ENCODE results near the gene TMPRSS9. TPM values are rescaled to one million over a fixed set of nuclear protein-coding genes. Genes with fewer than 3 reads are reported as not detected.

Gene TMPRSS9
- total and polyA plus RNA-seq, 2 of the 13 experiments (the other 11 are each of a cell fraction or from before 2014, with no cell fraction given), result 2.5 to 5.2 TPM

- FAIRE-seq, result no peak
- H3K9ac ChIP-seq (ENCODE audit: insufficient read depth, low read depth, low read length), result peak overlapping the region; percentile 68
- peak overlapping the region; percentile 84 for H3K4me2 ChIP-seq (ENCODE audit: low read depth, low read length)
- no peak overlapping the region for H2AFZ ChIP-seq (ENCODE audit: low read length)
- intact Hi-C loops (cut with micrococcal nuclease; ENCODE audit: unreplicated experiment), result no loop called here
- peaks cover 2% of the 10 kb centered on the region for H3K79me2 ChIP-seq (ENCODE audit: insufficient read depth, low read length)
- POLR2A ChIA-PET, result interaction anchor here (1.0 to 9.0 kb wide), 10 partner anchors 9 to 221 kb away, joined by 3 to 92 read pairs (median 4); partner anchors contain the start of genes GADD45B and TIMM13
- H3K27ac ChIP-seq (ENCODE audit: extremely low read length, insufficient read depth, low read length), result peak overlapping the region; percentile 78
- peak; percentile 6 for ATAC-seq
- WGBS (ENCODE audit: low lambda C conversion rate), result 62% methylated on average over 5 of the region's 6 CpGs
- no peaks in the 10 kb centered on the region for H4K20me1 ChIP-seq (ENCODE audit: insufficient read depth, low read length)
- CTCF ChIA-PET (ENCODE audit: low intra/inter-chr PET ratio, low total read pairs), result no interaction called here
- peak overlapping the region in 1 of 3 experiments; percentile 49; a peak in 1 of 6 replicates for H3K4me3 ChIP-seq (replicated peaks in 1 of 3; ENCODE audit: insufficient read depth in 1 of 3, low read depth in 2 of 3, low read length in 3 of 3)
- peaks cover 0 to 1% of the 10 kb centered on the region in 2 experiments; a peak in 1 of 5 replicates for H3K36me3 ChIP-seq (replicated peaks in 1 of 2; ENCODE audit: control insufficient read depth in 1 of 2, insufficient read depth in 2 of 2, low read length in 2 of 2)
- BruUV-seq (replicated peaks), result no TSS peak
- H3K9me3 ChIP-seq (ENCODE audit: low read length), result no peaks in the 10 kb centered on the region
- in situ Hi-C loops (cut with HindIII; ENCODE audit: extremely low pct_ligation_motif_present, low pct_unique_long_range_greater_than_20kb), result no loop called here
- H3K4me1 ChIP-seq (ENCODE audit: insufficient read depth, low read length), result peaks cover 26% of the 10 kb centered on the region
- no peaks in the 10 kb centered on the region for H3K27me3 ChIP-seq (ENCODE audit: control insufficient read depth in 1 of 2, insufficient read depth in 2 of 2, low read length in 2 of 2)
- no peak for DNase-seq (ENCODE audit: low spot score)
- TF ChIP-seq ZNF772 (CRISPR knock-in tag; IDR thresholded peaks at IDR 0.05) (0 out of 2 replicates have a peak, but pooled peaks have one; percentile 9), MTERF4 (CRISPR knock-in tag; IDR thresholded peaks at IDR 0.05) (0 out of 2 replicates have a peak, but pooled peaks have one; percentile 6), ZNF10 (CRISPR knock-in tag; IDR thresholded peaks at IDR 0.05; ENCODE audit: borderline replicate concordance, low read depth) (no peak)
Observed at GRCh38 chr19:2415973-2416319, 55.9 kb downstream of the TMPRSS9 start.

- H3K79me2 ChIP-seq (ENCODE audit: insufficient read depth, low read length), result peaks cover 2% of the 10 kb centered on the region
- H3K27me3 ChIP-seq (ENCODE audit: control insufficient read depth in 1 of 2, insufficient read depth in 2 of 2, low read length in 2 of 2), result no peaks in the 10 kb centered on the region
- peaks cover 26% of the 10 kb centered on the region for H3K4me1 ChIP-seq (ENCODE audit: insufficient read depth, low read length)
- FAIRE-seq (peak; percentile 75), DNase-seq (ENCODE audit: low spot score) (peak; percentile 89), ATAC-seq (peak; percentile 93)
- H3K36me3 ChIP-seq (replicated peaks in 1 of 2; ENCODE audit: control insufficient read depth in 1 of 2, insufficient read depth in 2 of 2, low read length in 2 of 2), result peaks cover 0 to 1% of the 10 kb centered on the region in 2 experiments; a peak in 1 of 5 replicates
- WGBS (ENCODE audit: low lambda C conversion rate), result 45% methylated on average over 2 of the region's 19 CpGs
- H3K27ac ChIP-seq (ENCODE audit: extremely low read length, insufficient read depth, low read length), result peak overlapping the region; percentile 78
- no peaks in the 10 kb centered on the region for H4K20me1 ChIP-seq (ENCODE audit: insufficient read depth, low read length)
- no peaks in the 10 kb centered on the region for H3K9me3 ChIP-seq (ENCODE audit: low read length)
- intact Hi-C loops (cut with micrococcal nuclease; ENCODE audit: unreplicated experiment) (no loop called here), in situ Hi-C loops (cut with HindIII; ENCODE audit: extremely low pct_ligation_motif_present, low pct_unique_long_range_greater_than_20kb) (no loop called here)
- H2AFZ ChIP-seq (ENCODE audit: low read length), result no peak overlapping the region
- peak overlapping the region; percentile 68 for H3K9ac ChIP-seq (ENCODE audit: insufficient read depth, low read depth, low read length)
- CTCF ChIA-PET (ENCODE audit: low intra/inter-chr PET ratio, low total read pairs), result no interaction called here
- H3K4me3 ChIP-seq (replicated peaks in 1 of 3; ENCODE audit: insufficient read depth in 1 of 3, low read depth in 2 of 3, low read length in 3 of 3), result peak overlapping the region in 2 of 3 experiments; percentile 2 to 49; a peak in 1 of 6 replicates
- TSS peak; percentile 80 for BruUV-seq (replicated peaks)
- POLR2A ChIA-PET, result interaction anchor here (0.5 to 9.0 kb wide), 12 partner anchors 9 to 220 kb away, joined by 3 to 92 read pairs (median 4); partner anchors contain the start of genes GADD45B and TIMM13
- H3K4me2 ChIP-seq (ENCODE audit: low read depth, low read length), result peak overlapping the region; percentile 84
- peak; percentile 66 for TF ChIP-seq THRA (CRISPR knock-in tag; IDR thresholded peaks at IDR 0.05; ENCODE audit: borderline replicate concordance)
- no peak for TF ChIP-seq NFRKB (IDR thresholded peaks at IDR 0.05)
- no peak for TF ChIP-seq SP1 (IDR thresholded peaks at IDR 0.05)
- peak; percentile 45; the same call in 1 of the 2 replicates for TF ChIP-seq SP1 (CRISPR knock-in tag; IDR thresholded peaks at IDR 0.05)
- TF ChIP-seq ZNF430 (CRISPR knock-in tag; IDR thresholded peaks at IDR 0.05), result no peak
- TF ChIP-seq ZNF256 (CRISPR knock-in tag; conservative IDR thresholded peaks at IDR 0.05), result no peak
- TF ChIP-seq KLF11 (CRISPR knock-in tag; IDR thresholded peaks at IDR 0.05), result peak; percentile 77; the same call in 1 of the 2 replicates
- no peak for TF ChIP-seq LBX2 (CRISPR knock-in tag; IDR thresholded peaks at IDR 0.05; ENCODE audit: borderline replicate concordance)
- no peak for TF ChIP-seq NCOA1 (CRISPR knock-in tag; IDR thresholded peaks at IDR 0.05)
- peak; percentile 52; the same call in 1 of the 2 replicates for TF ChIP-seq BRD4 (CRISPR knock-in tag; IDR thresholded peaks at IDR 0.05)
- TF ChIP-seq ZBTB20 (CRISPR knock-in tag; IDR thresholded peaks at IDR 0.05; ENCODE audit: borderline replicate concordance, low read depth), result no peak; the same call in 1 of the 2 replicates
- TF ChIP-seq ZNF138 (CRISPR knock-in tag; IDR thresholded peaks at IDR 0.05; ENCODE audit: low read depth), result no peak
- TF ChIP-seq ZNF547 (CRISPR knock-in tag; IDR thresholded peaks at IDR 0.05), result no peak; the same call in 1 of the 2 replicates
Observed at GRCh38 chr19:2416321-2417097, 56.4 kb downstream of the TMPRSS9 start.
